ENCODE results near the gene DHRS12.

The DHRS12 gene

GRCh38 chr13:51721496-51721895 lies 82.5 kb downstream of the DHRS12 start:
- no peak for DNase-seq

GRCh38 chr13:51719394-51719793 lies 84.6 kb downstream of the DHRS12 start:
- DNase-seq: no peak
